Neural crest cell (in vitro differentiated cells): ENCODE data around the gene UNCX. TPM values are rescaled to one million over a fixed set of nuclear protein-coding genes. Genes with fewer than 3 reads are reported as not detected.
"Not testable (repeated sequence)": the region's sequence is repeated elsewhere in the genome, so short reads cannot be mapped to it uniquely, and the experiment has no call there.

Source experiments
- DNase-seq: peaks from one replicate; pipeline ENCODE4 v3.0.0; 2021; ENCODE audit warnings: low read depth, mixed read lengths, low spot score
- H3K27ac Mint-ChIP-seq: one replicate; pipeline ENCODE4 v1.8.0; 2021; ENCODE audit warnings: mild to moderate bottlenecking, mixed read lengths; ENCODE audit not compliant: unreplicated experiment
- H3K27me3 Mint-ChIP-seq: 2 replicates; pipeline ENCODE4 v1.8.0; 2021; ENCODE audit warnings: low read depth, mild to moderate bottlenecking, mixed read lengths
- H3K36me3 Mint-ChIP-seq: 2 replicates; pipeline ENCODE4 v1.8.0; 2021; ENCODE audit warnings: low read depth, mild to moderate bottlenecking, mixed read lengths
- H3K4me1 Mint-ChIP-seq: 2 replicates; pipeline ENCODE4 v1.8.0; 2021; ENCODE audit warnings: mixed read lengths
- H3K4me3 Mint-ChIP-seq: one replicate; pipeline ENCODE4 v1.8.0; 2021; ENCODE audit warnings: mild to moderate bottlenecking, mixed read lengths
- H3K9me3 Mint-ChIP-seq: 2 replicates; pipeline ENCODE4 v1.8.0; 2021; ENCODE audit warnings: mixed read lengths
- total RNA-seq: library from RNA; stranded (reverse); gene quantifications from 2 replicates; pipeline ENCODE4 v1.2.1, GENCODE V29; 2021
- TF ChIP-seq, protein P1 (sequence below): fragments of 200-600 bp; sonication (generic); conservative IDR thresholded peaks from 2 replicates; pipeline ENCODE4 v1.5.0; 2021; ENCODE audit warnings: antibody characterized with exemption, mild to moderate bottlenecking

The UNCX gene
- total RNA-seq, 1 donor from 2014 or later = 2.4 TPM

DNA sequence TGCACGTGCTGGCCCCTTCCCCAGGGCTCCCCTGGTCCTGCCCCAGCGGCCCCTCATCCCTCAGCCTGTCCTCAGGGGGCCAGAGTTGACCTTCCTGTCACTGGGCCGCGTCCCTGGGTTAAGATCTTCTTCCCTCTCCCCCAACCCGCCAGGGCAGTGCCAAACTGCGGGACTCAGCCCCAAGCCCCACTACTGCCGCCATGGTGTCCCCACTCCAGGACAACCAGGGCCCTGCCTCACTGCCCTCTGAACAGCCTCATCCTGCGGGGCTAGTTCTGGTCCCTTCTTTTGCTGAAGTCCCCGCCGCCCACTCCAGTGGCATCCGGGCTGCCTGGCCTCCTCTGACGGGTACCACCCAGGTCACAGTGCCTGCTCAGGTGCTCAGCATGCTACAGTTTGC lies 37.5 kb downstream of the UNCX start:
- DNase-seq = no peak
- TF ChIP-seq, protein P1, sequence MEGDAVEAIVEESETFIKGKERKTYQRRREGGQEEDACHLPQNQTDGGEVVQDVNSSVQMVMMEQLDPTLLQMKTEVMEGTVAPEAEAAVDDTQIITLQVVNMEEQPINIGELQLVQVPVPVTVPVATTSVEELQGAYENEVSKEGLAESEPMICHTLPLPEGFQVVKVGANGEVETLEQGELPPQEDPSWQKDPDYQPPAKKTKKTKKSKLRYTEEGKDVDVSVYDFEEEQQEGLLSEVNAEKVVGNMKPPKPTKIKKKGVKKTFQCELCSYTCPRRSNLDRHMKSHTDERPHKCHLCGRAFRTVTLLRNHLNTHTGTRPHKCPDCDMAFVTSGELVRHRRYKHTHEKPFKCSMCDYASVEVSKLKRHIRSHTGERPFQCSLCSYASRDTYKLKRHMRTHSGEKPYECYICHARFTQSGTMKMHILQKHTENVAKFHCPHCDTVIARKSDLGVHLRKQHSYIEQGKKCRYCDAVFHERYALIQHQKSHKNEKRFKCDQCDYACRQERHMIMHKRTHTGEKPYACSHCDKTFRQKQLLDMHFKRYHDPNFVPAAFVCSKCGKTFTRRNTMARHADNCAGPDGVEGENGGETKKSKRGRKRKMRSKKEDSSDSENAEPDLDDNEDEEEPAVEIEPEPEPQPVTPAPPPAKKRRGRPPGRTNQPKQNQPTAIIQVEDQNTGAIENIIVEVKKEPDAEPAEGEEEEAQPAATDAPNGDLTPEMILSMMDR = no peak
- Mint-ChIP-seq H3K27me3 (peaks cover 27% of the 10 kb centered on the region), H3K27ac (no peak overlapping the region), H3K9me3 (no peaks in the 10 kb centered on the region), H3K36me3 (no peaks in the 10 kb centered on the region), H3K4me1 (no peaks in the 10 kb centered on the region), H3K4me3 (no peak overlapping the region)

DNA sequence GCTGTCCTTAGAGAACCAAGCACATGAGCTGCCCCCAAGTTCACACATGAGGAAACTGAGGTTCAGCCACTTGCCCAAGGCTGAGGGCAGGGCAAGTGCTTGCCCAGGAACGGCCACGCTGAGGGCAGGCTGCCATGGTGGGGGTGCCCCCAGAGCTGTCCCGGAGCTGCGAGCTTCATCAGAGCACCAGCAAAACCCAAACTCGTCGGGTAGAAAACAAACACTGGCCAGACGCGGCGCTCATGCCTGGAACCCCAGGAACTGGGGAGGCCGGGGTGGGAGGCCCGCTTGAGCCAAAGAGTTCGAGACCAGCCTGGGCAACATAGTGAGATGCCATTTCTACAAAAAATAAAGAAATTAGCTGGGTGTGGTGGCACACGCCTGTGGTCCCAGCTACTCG lies 38.4 kb downstream of the UNCX start:
- TF ChIP-seq, protein P1 = no peak
- H3K4me1 Mint-ChIP-seq = no peaks in the 10 kb centered on the region
- H3K36me3 Mint-ChIP-seq = no peaks in the 10 kb centered on the region
- no peak for DNase-seq
- no peaks in the 10 kb centered on the region for H3K9me3 Mint-ChIP-seq
- H3K27ac Mint-ChIP-seq = no peak overlapping the region
- peaks cover 19% of the 10 kb centered on the region for H3K27me3 Mint-ChIP-seq
- no peak overlapping the region for H3K4me3 Mint-ChIP-seq

DNA sequence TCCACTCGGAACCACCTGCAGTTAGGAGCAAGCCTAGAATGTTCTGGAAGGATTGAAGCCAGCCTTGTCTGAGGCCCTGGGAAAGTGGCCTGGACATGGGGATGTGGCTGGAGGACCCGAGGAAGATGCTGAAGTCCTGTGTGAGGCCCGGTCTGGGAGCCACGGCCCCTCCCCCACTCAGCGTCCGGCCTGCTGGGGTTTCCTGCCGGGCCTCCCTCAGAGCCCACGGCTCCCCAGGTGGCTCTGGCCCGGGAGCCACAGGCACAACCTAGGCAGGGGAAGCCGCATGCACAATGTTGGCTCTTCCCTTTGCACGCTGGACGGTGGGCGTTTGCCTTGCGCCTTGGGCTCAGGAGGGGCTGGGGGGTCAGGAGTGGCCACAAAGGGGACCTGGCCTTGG lies 39.0 kb downstream of the UNCX start:
- Mint-ChIP-seq H3K9me3 (no peaks in the 10 kb centered on the region), H3K4me3 (no peak overlapping the region), H3K27me3 (peaks cover 15% of the 10 kb centered on the region), H3K36me3 (no peaks in the 10 kb centered on the region), H3K27ac (no peak overlapping the region), H3K4me1 (no peaks in the 10 kb centered on the region)
- DNase-seq = no peak
- TF ChIP-seq, protein P1 = no peak

DNA sequence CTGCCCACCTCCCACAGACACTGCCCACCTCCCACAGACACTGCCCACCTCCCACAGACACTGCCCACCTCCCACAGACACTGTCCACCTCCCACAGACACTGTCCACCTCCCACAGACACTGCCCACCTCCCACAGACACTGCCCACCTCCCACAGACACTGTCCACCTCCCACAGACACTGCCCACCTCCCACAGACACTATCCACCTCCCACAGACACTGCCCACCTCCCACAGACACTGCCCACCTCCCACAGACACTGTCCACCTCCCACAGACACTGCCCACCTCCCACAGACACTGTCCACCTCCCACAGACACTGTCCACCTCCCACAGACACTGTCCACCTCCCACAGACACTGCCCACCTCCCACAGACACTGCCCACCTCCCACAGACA lies 39.5 kb downstream of the UNCX start:
- not testable (repeated sequence) for H3K27ac Mint-ChIP-seq, H3K4me1 Mint-ChIP-seq, H3K4me3 Mint-ChIP-seq, H3K9me3 Mint-ChIP-seq, DNase-seq, H3K36me3 Mint-ChIP-seq
- H3K27me3 Mint-ChIP-seq = peaks cover 16% of the 10 kb centered on the region

DNA sequence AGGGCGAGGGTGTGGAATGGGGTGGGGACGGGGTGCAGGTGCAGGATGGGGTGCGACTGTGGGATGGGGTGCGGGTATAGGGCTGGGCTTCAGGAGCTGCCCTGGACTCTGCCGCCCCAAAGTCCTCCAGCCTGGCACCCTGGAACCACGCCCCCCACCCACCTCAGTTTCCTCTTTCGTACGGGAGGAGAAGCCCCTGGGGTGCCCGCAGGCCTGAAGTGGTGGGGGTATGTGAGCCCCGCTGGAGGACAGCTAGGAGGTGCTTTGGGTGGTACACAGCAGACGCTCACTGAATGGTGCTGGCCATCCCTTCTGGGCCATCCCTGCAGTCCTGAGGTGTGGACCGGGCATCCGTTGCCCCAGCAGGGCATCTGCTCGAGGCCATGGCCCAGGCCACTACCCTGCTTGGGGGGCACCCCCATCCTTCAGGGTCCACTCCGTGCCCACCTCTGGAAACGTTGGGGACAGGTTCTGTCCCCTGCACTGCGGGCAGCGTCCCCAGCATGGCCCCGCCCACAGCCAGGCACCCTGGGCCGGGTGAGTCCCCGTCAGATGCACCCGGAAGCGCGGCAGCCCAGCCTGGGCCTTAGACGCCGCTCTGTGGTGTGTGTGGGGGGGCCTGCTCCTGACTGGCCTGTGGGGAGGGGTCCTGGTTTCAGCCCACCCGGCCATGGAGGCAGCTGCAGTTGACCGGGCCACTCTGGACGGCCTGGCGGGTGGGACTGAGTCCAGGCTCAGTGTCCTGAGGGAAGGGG lies 41.6 kb downstream of the UNCX start:
- Mint-ChIP-seq H3K4me1 (no peaks in the 10 kb centered on the region), H3K4me3 (no peak overlapping the region), H3K27me3 (peaks cover 25% of the 10 kb centered on the region), H3K27ac (no peak overlapping the region), H3K9me3 (peaks cover 7% of the 10 kb centered on the region), H3K36me3 (no peaks in the 10 kb centered on the region)
- no peak for DNase-seq
- TF ChIP-seq, protein P1 = no peak

DNA sequence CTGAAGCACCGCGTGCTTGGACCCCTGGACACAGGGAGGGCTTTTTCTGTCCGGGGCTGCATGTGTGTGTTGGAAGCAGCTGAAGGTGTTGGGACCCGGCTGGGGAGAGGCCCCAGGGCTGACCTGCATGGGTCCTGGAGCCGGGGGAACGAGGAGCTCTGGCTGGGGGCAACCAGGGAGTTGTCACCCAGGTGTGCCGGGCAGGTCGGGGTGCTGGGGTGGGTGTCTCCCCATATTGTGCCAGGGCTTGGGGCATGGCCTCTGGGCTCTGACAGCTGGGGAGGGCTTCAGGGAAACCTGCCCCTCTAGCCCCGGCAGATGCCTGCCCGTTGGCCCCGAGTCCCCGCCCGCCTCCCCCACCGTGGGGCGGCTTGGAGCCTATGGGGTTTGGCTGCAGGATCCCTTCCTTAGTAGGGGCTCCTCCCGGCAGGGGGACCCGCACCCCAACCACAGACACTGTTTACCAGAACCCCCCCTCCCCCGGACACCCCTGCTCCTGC lies 42.3 kb downstream of the UNCX start:
- Mint-ChIP-seq H3K4me1 (no peaks in the 10 kb centered on the region), H3K4me3 (no peak overlapping the region), H3K36me3 (no peaks in the 10 kb centered on the region), H3K27me3 (peaks cover 30% of the 10 kb centered on the region), H3K9me3 (peaks cover 7% of the 10 kb centered on the region), H3K27ac (no peak overlapping the region)
- TF ChIP-seq, protein P1 = no peak
- no peak for DNase-seq
